Measurements from ENCODE around the gene SARDH. TPM values are rescaled to one million over a fixed set of nuclear protein-coding genes. Genes with fewer than 3 reads are reported as not detected.

Gene SARDH
- total and polyA plus RNA-seq, 9 of the 15 experiments (the other 6 are each of a cell fraction or from before 2014, with no cell fraction given): 0.14 TPM; not detected in 8

DNA sequence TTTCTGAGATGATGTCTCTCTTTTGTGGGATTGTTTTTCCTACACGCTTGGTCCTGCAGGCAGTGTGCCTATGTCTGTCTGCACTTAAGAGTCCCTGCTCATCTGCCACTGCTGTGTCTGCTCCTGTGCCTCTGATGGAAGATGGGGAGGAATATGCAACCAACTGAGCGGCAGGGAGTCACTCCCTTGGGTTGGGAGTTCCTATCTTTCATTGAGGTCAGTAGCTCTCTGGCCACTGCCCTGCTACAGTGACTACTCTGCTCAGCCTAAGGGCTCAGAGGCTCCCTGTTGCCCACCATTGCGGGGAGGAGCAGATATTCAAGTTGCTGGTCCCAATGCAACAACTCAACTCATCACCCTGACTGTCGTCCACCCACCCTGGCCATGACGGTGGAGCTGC, 115.6 kb downstream of the SARDH start:
- H3K79me2 ChIP-seq (ENCODE audit: control insufficient read depth, insufficient read depth, low read length): no peaks in the 10 kb centered on the region
- in situ Hi-C loops (cut with MboI): no loop called here
- no peaks in the 10 kb centered on the region for H3K4me1 ChIP-seq (replicated peaks in 1 of 2; ENCODE audit: control insufficient read depth in 2 of 2, insufficient read depth in 2 of 2, low read length in 2 of 2)
- H3K9ac ChIP-seq (ENCODE audit: insufficient read depth in 1 of 2, low read depth in 2 of 2, low read length in 2 of 2): no peak overlapping the region
- no peaks in the 10 kb centered on the region for H3K36me3 ChIP-seq (ENCODE audit: control insufficient read depth, insufficient read depth, low read length)
- TF ChIP-seq ZNF224 (CRISPR knock-in tag; IDR thresholded peaks at IDR 0.05) (no peak), CBFB (CRISPR knock-in tag; IDR thresholded peaks at IDR 0.05) (no peak), SP1 (CRISPR knock-in tag; IDR thresholded peaks at IDR 0.05) (no peak), HDAC2 (IDR thresholded peaks at IDR 0.05) (no peak), LCOR (CRISPR knock-in tag; IDR thresholded peaks at IDR 0.05) (no peak), CEBPB (tag; IDR thresholded peaks at IDR 0.05) (no peak), CHD4 (IDR thresholded peaks at IDR 0.05; ENCODE audit: insufficient read depth, insufficient replicate concordance, low read depth, low read length, poor library complexity, severe bottlenecking) (no peak)
- TF ChIP-seq, protein P1, sequence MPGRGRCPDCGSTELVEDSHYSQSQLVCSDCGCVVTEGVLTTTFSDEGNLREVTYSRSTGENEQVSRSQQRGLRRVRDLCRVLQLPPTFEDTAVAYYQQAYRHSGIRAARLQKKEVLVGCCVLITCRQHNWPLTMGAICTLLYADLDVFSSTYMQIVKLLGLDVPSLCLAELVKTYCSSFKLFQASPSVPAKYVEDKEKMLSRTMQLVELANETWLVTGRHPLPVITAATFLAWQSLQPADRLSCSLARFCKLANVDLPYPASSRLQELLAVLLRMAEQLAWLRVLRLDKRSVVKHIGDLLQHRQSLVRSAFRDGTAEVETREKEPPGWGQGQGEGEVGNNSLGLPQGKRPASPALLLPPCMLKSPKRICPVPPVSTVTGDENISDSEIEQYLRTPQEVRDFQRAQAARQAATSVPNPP (IDR thresholded peaks at IDR 0.05; ENCODE audit: borderline replicate concordance, insufficient read depth, insufficient read length): no peak
- DNase-seq (ENCODE audit: extremely low read depth in 1 of 4, low spot score in 3 of 4): no peak
- POLR2A ChIA-PET: no interaction called here
- peaks cover 6 to 23% of the 10 kb centered on the region in 2 experiments; a peak in 3 of 5 replicates for H3K27me3 ChIP-seq (ENCODE audit: control insufficient read depth in 2 of 2, insufficient read depth in 2 of 2, low read length in 2 of 2)
- no peak overlapping the region for H3K27ac ChIP-seq (ENCODE audit: extremely low read depth, low read depth, low read length)
- no peaks in the 10 kb centered on the region for H3K9me1 ChIP-seq (ENCODE audit: control insufficient read depth, insufficient read depth, low read length)
- H3K4me3 ChIP-seq: no peak overlapping the region
- H2AFZ ChIP-seq (ENCODE audit: low read depth, low read length): no peak overlapping the region
- FAIRE-seq: no peak
- WGBS (ENCODE audit: insufficient coverage, low coverage, missing lambda C conversion rate): 2% methylated on average over 4 of the region's 5 CpGs
- H4K20me1 ChIP-seq (replicated peaks; ENCODE audit: control insufficient read depth, insufficient read depth, low read length): no peaks in the 10 kb centered on the region
- no peak for ATAC-seq
- H3K4me2 ChIP-seq (ENCODE audit: insufficient read depth, low read length): no peak overlapping the region
- no TSS peak for BruUV-seq (replicated peaks)
- intact Hi-C loops (cut with micrococcal nuclease): no loop called here
- H3K9me3 ChIP-seq (replicated peaks; ENCODE audit: control insufficient read depth, insufficient read depth, low read depth, low read length): no peaks in the 10 kb centered on the region
- CTCF ChIA-PET (ENCODE audit: low intra/inter-chr PET ratio): no interaction called here
